ENCODE results near the gene BAD.

GRCh38 chr11:64284048-64284961, at the start of gene BAD:
- 0 out of 2 replicates have a peak, but pooled peaks have one; percentile 14 for TF ChIP-seq CTCF (conservative IDR thresholded peaks at IDR 0.05; ENCODE audit: low read length)
- no peak for TF ChIP-seq EZH2phosphoT487 (IDR thresholded peaks at IDR 0.05; ENCODE audit: borderline replicate concordance, low read depth, low read length)

All from OCI-LY7 (cell line).